GM19372 (cell line): ENCODE results near the gene RNPS1.
"Not testable (repeated sequence)": the region's sequence is repeated elsewhere in the genome, so short reads cannot be mapped to it uniquely, and the experiment has no call there.

Experiments used
- ATAC-seq: cut with Tn5 transposase; IDR thresholded peaks from one replicate; pipeline ENCODE4 v1.9.1; 2021; ENCODE audit warnings: mild to moderate bottlenecking, low read depth, moderate library complexity; ENCODE audit not compliant: unreplicated experiment

Gene RNPS1

DNA sequence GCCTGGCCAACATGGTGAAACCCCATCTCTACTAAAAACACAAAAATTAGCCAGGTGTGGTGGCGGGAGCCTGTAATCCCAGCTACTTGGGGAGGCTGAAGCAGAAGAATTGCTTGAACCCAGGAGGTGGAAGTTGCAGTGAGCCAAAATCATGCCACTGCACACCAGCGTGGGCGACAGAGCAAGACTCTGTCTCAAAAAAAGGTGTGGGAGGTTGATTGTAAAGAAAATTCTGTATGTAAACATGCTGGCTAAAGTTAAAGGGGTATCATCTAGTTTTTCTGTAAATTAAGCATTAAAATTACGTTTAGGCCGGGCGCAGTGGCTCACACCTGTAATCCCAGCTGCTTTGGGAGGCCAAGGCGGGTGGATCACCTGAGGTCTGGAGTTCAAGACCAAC is 9.4 kb downstream of the RNPS1 start:
- ATAC-seq, result not testable (repeated sequence)

DNA sequence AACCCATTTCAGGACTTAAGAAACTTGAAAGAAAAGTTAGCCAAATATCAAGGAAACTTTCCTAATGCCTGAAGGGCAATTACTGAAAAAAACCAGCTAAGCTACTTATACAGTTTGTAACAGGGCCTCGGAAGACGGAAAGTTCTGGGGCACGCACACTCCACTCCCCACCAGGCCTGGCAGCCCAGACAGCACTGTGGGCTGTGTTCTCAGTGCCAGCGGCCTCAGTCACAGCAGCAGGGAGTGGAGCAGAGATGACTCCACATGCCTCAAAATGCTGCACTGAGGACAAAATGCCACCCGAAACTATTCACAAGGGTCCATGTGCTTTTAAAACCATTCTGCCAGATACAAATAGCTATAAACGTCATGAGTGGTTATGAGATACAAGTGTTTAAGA is 10.2 kb downstream of the RNPS1 start:
- no peak for ATAC-seq

DNA sequence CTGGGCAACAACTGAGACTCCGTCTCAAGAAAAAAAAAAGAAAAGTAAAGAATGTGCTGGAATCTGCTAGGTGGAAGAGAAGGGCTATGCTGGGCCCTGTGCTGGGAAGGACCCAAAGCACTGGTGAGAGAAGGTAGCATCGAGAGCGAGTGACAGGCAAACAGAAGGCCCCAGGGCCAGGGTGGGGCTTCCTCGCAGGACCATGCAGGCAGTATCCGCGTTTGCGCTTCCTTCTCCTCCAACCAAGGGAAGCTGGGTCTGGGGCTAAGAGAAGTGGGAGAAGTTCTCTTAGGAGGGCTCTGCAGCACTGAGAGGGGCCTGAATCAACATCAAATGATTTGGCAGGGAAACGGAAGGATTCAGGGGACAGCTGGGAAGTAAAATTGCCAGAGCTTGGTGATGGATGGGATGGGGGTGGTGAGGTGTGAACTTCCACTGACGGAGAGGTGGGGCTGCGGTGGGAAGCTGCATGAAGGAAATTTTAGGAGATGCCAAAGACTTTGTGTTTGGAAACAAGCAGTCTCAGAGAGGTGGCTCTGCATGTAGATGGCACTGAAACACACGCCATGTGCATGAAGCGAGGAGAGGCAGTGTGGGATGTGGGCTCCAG is 11.3 kb downstream of the RNPS1 start:
- no peak for ATAC-seq

DNA sequence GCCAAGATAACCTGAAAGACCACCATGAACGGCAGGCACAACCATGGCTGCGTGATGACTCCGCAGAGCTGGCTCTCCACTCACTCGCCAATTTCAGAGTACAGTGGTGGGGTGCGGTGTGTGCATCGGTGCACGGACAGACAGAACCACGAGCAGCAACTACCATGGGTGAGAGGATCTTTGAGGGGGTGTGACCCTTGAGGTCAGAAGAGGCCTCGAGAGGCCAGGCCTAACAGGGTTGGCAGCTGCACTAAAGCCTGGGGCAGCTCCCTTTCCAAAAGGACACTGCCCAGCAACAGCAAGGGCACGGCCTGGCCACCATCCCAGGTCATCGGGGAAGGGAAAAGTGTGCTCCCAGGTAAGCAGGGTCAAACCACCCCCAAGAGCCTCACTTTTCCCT is 14.6 kb downstream of the RNPS1 start:
- no peak for ATAC-seq

DNA sequence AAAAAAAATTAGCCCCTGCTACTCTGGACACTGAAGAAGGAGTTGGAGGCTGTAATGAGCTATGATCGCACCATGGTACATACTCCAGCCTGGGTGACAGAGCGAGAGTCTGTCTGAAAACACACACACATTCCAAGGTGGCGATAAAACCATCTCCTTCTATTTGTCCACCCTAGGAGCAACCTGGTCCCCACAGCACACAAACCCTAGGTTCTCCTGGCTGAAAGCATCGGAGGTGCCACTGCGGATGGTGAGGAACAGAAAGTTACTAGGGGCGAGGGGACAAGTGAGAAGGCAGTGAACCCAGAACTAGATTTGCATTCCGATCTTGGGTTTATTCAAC is 15.1 kb downstream of the RNPS1 start:
- ATAC-seq, result no peak

DNA sequence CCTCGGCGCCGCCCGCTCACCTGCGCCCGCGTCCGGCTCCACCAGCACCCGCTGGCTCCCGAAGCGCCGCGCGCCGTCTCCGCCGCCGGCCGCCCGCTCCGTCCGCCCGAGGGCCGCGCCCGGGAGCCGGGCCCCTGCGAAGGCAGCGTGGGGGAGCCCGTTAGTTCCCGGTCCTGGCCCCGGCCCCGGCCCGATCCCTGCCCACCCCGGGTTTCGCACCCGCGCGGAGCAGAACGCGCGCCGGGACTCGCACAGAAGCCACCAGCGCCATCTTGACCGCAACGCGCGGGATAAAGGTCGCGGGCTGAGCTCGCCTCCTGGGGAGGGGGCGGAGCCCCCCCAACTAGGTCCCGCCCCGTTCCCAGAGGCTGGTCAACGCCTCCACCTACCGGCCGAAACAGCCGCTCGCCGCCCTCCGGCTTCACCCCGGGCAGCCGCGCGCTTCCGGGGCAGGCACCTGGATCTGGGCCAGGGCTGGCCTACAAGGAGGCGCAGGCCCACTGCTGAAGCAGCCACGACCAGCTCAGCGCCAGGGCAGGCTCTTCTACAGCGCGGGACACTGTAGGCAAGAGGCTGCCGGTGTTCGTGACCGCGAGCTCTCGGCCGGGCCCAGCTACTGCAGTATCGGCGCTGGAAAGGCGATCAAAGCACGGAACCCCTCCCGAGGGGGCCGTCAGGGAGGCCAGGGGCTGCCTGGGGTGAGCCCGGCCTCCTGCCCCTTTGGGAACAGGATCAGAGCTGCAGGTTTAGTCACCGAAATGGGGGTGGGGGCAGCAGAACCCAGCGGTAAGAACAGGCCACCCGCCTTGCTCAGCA is 16.4 kb downstream of the RNPS1 start, which contains the start of gene ECI1:
Gene ECI1, minus strand, starts transcription at position 292 of the 816 bp plus-strand sequence. Its CDS starts 21 bp downstream, at position 271.
- ATAC-seq, result peak; percentile 94

DNA sequence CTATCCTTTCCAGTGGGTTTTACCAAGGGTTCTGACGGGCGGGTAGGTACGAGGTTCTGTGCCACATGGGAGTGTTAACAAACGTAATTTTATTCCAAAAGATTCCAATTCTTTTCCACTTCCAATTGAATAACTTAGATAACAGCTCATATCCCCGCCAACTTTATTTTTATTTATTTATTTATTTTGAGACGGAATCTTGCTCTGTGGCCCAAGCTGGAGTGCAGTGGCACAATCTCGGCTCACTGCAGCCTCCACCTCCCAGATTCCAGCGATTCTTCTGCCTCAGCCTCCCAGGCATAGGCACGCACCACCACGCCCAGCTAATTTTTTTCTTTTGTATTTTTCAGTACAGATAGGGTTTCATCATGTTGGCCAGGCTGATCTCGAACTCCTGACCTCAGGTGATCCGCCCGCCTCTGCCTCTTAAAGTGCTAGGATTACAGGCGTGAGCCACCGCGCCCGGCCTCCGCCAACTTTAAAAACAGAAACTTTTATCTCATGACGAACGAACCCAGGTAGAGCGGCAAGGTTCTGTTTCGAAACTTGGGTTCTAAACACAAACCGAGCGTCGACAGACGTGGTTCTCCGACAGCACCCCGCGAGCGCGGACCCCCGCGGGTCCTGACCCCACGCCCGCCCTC is 17.2 kb downstream of the RNPS1 start:
- ATAC-seq, result no peak

DNA sequence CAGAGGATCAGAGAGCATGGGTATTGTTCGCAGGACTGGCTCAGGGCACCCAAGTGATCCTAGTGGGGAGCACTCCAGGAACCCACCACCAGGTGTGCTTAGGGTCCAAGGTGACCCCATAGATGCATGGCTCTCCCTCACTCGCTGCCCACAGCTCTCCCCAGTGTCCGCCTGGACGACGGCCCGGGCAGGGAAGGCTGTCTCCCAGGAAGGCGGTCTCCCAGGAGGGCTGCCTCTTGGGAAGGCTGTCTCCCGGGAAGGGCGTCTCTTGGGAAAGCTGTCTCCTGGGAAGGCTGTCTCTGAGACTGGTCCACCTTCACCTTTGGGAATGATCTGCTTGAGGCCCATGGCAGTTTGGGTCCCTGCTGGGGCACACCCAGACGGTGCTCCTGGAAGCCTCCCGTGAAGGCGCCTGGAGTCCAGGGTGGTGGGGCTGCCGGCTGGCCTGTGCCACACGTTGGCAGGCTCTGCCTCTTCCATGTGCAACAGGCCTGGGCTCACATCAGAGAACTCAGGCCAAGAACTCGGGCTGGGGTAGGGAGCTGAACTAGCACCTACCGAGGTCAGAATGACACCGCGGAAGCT is 21.5 kb downstream of the RNPS1 start:
- no peak for ATAC-seq

DNA sequence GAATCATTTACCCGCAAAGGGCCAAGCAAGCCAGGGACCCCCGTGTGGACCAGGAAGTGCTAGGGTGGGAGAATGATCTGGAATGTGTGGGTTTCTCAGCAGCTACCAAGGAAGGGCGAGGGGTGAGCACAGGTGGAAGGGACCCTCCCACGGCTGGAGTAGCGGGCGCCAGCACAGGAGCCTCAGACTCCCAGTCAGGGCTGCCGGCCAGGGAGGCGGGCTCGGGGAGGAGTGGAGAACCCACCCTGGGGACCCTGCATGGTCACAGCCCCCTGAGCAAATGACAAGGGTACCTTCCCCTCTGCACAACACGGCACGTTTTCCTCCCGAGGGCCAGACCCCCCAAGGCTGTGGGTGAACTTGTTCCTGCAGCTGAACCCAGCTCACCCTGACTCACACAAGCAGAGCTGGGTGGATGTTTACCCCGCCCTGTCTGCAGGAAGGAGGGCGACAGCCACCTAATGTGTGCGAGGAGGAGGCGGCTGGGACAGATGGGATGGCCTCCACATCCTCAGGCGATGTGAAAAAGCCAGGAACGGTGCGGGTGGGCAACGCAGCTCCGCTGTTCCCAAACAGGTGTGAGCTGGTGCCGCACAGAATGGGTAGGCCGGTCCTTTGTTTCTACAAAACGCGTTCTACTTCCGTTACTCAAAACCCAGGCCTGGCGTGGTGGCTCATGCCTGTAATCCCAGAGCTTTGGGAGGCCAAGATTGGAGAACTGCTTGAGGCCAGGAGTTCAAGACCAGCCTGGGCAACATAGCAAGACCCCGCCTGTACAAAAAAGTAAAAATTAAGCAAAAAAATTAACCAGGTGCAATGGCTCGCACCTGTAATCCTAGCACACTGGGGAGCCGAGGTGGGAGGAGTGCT is 22.8 kb downstream of the RNPS1 start:
- ATAC-seq, result no peak

DNA sequence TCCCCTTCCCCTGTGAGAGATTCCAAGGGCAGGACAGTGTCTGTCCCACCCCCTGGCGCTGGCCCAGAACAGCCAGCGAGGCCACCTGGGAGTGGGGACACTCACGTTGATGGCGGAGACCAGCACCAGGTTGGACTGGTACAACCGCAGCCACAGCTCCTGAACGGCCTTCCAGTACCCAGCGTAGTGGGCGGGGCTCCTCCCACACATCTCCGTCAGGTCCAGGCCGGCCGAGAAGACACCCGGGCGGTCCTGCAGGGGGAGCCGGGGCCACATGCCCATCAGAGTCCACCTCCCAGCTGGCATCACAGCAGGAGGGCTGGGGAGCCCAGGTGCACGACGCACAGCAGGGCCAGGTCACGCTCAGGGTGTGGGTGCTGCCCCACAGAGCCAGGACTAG is 23.6 kb downstream of the RNPS1 start:
- ATAC-seq, result no peak

DNA sequence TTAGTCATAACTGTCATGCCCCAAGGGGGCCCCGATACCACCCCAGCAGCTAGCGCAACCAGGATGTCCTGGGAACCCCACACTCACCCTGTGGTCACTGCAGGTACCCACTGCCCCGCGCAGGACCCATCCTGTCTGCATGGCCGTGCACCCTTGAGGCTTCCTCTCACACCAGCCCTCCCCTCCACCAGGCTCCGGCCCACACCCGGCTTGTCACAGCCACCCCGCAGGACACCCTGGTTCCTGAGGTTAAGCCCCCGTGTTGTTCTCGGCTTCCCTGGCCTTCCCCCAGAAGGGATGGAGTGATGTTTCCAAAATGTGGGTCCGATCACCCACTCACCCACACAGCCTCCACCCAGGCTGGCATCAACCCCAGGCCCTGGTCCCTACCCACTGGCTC is 24.1 kb downstream of the RNPS1 start:
- no peak for ATAC-seq

DNA sequence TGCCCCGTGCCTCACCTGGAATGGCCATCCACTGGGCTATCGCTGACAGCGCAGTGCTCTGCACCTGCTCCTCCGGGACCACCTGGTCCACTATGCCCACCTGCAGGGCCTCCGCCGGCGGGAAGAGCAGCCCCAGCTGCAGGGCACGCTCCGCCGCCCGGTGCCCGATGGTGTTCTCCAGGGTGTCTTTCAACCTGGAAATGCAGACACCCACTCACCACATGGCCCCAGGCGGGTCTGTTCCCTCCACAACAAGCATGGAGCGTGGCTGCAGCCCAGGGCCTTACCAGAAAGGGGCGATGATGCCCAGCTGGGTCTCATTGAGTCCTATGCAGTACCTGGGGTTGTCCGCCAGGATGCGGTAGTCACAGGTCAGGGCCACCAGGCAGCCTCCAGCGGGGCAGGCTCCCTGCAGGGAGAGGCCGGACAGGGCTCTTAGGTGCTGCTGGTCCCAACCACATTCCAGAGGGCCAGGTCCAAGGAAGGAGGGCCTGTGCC is 24.8 kb downstream of the RNPS1 start:
- ATAC-seq, result no peak

DNA sequence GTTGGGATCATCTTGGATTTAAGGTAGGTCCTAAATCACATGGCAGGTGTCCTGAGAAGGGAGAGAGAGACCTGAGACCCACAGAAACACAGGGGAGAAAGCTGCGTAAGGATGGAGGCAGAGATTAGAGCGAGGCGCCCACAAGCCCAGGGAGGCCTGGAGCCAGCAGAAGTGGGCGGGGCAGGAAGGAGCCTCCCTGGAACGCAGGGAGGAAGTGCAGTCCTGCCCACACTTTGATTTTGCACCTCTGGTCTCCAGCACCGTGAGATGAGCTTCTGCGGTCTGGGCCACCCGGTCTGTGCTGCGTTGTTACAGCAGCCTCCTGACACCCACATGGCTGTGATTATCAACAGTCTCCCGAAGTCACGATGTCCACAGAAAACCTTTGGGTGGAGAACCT is 25.3 kb downstream of the RNPS1 start:
- no peak for ATAC-seq

DNA sequence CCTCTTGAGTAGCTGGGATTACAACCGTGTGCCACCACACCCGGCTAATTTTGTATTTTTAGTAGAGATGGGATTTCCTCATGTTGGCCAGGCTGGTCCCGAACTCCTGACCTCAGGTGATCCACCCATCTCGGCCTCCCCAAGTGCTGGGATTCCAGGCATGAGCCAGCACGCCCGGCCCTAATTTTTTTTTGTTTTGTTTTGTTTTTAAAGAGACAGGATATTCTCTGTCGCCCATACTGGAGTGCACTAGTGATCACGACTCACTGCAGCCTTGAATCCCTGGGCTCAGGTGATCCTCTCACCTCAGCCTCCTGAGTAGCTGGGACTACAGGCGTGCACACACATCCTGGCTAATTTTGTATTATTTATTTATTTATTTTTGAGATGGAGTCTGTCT is 27.6 kb downstream of the RNPS1 start:
- ATAC-seq, result not testable (repeated sequence)

DNA sequence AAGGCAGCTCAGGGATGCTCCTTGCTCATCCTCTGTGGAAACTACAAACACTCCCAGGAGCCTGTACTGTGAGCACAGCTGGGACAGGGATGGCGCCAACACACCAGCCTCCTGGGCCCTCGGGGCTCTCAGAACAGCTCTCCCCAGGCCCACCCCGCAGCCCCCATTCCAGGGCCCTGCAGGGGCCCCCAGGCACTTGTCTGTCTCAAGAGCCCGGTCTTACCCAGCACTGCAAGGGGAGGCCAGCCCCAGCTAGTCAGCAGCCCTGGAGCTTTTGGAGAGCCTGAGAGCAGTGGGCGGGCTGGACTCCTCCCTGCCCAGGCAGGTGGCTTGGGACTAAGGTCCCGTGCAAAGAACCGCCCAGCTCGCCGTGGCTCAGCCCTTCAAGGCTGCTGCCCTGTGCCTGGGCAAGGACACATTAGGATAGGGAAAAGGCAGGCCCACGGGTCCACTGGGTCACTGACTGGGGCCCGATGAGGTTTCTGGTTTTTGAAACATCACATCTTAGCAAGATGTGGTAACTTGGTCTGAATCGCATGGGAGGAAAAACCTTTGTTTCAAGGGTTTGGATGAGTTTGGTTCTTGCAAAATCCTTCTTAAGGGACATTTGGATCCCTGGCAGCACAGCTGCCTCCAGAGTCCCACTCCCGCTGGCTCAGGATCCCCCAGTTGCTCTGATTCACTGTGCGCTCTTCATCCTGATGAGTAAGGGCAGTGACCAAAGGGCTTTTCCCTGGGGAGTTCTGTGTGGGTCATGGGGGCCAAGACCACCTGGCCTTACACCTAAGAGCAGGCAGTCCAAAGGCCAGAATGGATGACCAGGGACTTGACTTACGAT is 28.9 kb downstream of the RNPS1 start:
- ATAC-seq, result no peak

DNA sequence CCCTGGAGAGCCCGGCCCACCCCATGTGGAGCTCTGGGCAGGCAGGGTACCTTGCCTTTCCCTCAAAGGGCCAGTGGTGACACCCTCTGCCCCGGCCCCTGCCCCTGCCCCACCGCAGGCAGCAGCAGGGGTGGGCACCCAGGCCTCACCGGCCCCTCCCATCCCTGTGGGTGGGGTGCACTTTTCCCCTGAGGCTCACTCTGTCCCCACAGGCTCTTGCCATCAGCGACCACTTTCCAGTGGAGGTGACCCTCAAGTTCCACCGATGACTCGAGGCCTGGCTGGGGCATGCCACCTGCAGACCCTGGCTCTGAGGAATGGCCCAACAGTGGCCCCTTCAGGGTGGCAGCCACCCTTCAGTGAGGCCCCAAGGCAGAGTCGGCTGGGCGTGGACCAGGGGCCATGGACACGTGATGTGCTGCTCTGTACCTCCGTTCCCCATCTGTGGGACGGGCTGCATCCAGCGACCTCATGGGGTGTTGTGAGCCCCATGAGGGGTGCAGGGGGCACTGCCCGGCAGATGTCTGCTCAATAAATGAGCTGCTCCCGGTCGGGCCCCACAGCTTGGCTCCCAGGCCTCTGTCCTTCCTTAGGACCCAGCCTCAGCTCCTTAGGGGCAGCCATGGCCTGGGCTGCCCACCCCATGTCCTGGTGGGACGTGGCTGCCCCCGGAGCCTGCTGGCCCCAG is 29.6 kb downstream of the RNPS1 start:
- no peak for ATAC-seq

DNA sequence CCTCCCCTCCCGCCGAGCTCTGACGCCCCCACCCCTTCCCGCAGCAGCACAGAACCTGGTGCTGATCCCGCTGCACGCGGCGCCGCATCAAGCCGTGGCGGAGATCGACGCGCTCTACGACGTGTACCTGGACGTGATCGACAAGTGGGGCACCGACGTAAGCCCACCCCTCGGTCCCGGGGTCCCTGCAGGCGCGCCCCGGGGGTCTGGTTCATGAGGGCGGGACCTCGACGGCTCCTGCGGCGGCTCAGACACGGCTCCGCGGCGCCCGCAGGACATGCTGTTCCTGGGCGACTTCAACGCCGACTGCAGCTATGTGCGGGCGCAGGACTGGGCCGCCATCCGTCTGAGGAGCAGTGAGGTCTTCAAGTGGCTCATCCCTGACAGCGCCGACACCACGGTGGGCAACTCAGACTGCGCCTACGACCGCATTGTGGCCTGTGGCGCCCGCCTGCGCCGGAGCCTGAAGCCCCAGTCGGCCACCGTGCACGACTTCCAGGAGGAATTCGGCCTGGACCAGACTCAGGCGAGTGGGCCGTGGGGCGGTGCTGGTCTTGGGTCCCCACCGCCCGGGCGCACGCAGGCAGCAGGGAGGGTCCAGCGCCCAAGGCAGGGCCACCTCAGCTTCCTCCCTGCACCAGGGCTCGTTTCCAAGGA is 30.3 kb downstream of the RNPS1 start:
- ATAC-seq, result no peak

DNA sequence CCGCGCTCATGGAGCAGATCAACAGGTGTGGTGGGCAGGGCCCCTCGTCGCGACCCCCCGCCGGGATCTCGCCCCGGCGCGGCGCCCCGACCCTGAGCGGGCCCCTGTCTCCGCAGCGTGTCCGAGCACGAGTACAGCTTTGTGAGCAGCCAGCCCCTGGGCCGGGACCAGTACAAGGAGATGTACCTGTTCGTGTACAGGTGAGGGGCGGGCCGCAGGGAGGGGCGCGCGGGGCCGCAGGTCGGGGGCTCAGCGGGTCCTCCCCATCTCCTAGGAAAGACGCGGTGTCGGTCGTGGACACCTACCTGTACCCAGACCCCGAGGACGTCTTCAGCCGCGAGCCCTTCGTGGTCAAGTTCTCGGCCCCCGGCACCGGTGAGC is 30.8 kb downstream of the RNPS1 start:
- no peak for ATAC-seq
